ENCODE results near the gene C14orf180.

Gene C14orf180

GRCh38 chr14:104547310-104547997 lies 32.1 kb upstream of the C14orf180 start:
- H3K9me3 ChIP-seq (ENCODE audit: insufficient read depth, low read length) = no peaks in the 10 kb centered on the region
- peaks cover 15% of the 10 kb centered on the region for H3K4me1 ChIP-seq (ENCODE audit: insufficient read depth, insufficient read length)
- no peaks in the 10 kb centered on the region for H3K36me3 ChIP-seq (ENCODE audit: insufficient read depth, insufficient read length, low read length)
- H3K4me3 ChIP-seq (ENCODE audit: insufficient read length, low read depth) = no peak overlapping the region
- no peaks in the 10 kb centered on the region for H3K27me3 ChIP-seq (ENCODE audit: insufficient read depth, insufficient read length)
- DNase-seq (ENCODE audit: low read depth, low spot score) = no peak
- no peak overlapping the region for H3K9ac ChIP-seq (ENCODE audit: insufficient read length, low read depth)
- TF ChIP-seq SUZ12 (IDR thresholded peaks at IDR 0.05; ENCODE audit: extremely low read depth, insufficient read depth, insufficient read length) (no peak), ZNF274 (IDR thresholded peaks at IDR 0.05; ENCODE audit: low read depth, low read length) (no peak), YY1 (IDR thresholded peaks at IDR 0.05; ENCODE audit: insufficient read depth, insufficient read length) (no peak)

GRCh38 chr14:104547998-104548700 lies 31.4 kb upstream of the C14orf180 start:
- Histone ChIP-seq H3K9me3 (ENCODE audit: insufficient read depth, low read length) (no peaks in the 10 kb centered on the region), H3K4me3 (ENCODE audit: insufficient read length, low read depth) (no peak overlapping the region), H3K36me3 (ENCODE audit: insufficient read depth, insufficient read length, low read length) (no peaks in the 10 kb centered on the region), H3K9ac (ENCODE audit: insufficient read length, low read depth) (no peak overlapping the region), H3K27me3 (ENCODE audit: insufficient read depth, insufficient read length) (no peaks in the 10 kb centered on the region), H3K4me1 (ENCODE audit: insufficient read depth, insufficient read length) (peaks cover 15% of the 10 kb centered on the region)
- TF ChIP-seq ZNF274 (IDR thresholded peaks at IDR 0.05; ENCODE audit: low read depth, low read length) = no peak
- TF ChIP-seq SUZ12 (IDR thresholded peaks at IDR 0.05; ENCODE audit: extremely low read depth, insufficient read depth, insufficient read length) = no peak
- TF ChIP-seq YY1 (IDR thresholded peaks at IDR 0.05; ENCODE audit: insufficient read depth, insufficient read length) = no peak
- no peak for DNase-seq (ENCODE audit: low read depth, low spot score)

- no peak for DNase-seq (ENCODE audit: low read depth, low spot score)
- Histone ChIP-seq H3K27me3 (ENCODE audit: insufficient read depth, insufficient read length) (no peaks in the 10 kb centered on the region), H3K9me3 (ENCODE audit: insufficient read depth, low read length) (no peaks in the 10 kb centered on the region), H3K4me1 (ENCODE audit: insufficient read depth, insufficient read length) (peaks cover 17% of the 10 kb centered on the region), H3K9ac (ENCODE audit: insufficient read length, low read depth) (no peak overlapping the region), H3K36me3 (ENCODE audit: insufficient read depth, insufficient read length, low read length) (no peaks in the 10 kb centered on the region), H3K4me3 (ENCODE audit: insufficient read length, low read depth) (no peak overlapping the region)
- TF ChIP-seq YY1 (IDR thresholded peaks at IDR 0.05; ENCODE audit: insufficient read depth, insufficient read length) (no peak), ZNF274 (IDR thresholded peaks at IDR 0.05; ENCODE audit: low read depth, low read length) (no peak), SUZ12 (IDR thresholded peaks at IDR 0.05; ENCODE audit: extremely low read depth, insufficient read depth, insufficient read length) (no peak)
Measured at GRCh38 chr14:104548802-104549535, 30.6 kb upstream of the C14orf180 start.

- no peak for TF ChIP-seq SUZ12 (IDR thresholded peaks at IDR 0.05; ENCODE audit: extremely low read depth, insufficient read depth, insufficient read length)
- DNase-seq (ENCODE audit: low read depth, low spot score) = no peak
- Histone ChIP-seq H3K4me3 (ENCODE audit: insufficient read length, low read depth) (no peak overlapping the region), H3K9me3 (ENCODE audit: insufficient read depth, low read length) (no peaks in the 10 kb centered on the region), H3K36me3 (ENCODE audit: insufficient read depth, insufficient read length, low read length) (no peaks in the 10 kb centered on the region), H3K4me1 (ENCODE audit: insufficient read depth, insufficient read length) (peaks cover 22% of the 10 kb centered on the region), H3K27me3 (ENCODE audit: insufficient read depth, insufficient read length) (no peaks in the 10 kb centered on the region), H3K9ac (ENCODE audit: insufficient read length, low read depth) (no peak overlapping the region)
Measured at GRCh38 chr14:104549536-104550339, 29.8 kb upstream of the C14orf180 start.

- DNase-seq (ENCODE audit: low read depth, low spot score) = no peak
- TF ChIP-seq SUZ12 (IDR thresholded peaks at IDR 0.05; ENCODE audit: extremely low read depth, insufficient read depth, insufficient read length) (no peak), YY1 (IDR thresholded peaks at IDR 0.05; ENCODE audit: insufficient read depth, insufficient read length) (no peak), ZNF274 (IDR thresholded peaks at IDR 0.05; ENCODE audit: low read depth, low read length) (no peak)
- Histone ChIP-seq H3K4me1 (ENCODE audit: insufficient read depth, insufficient read length) (peaks cover 20% of the 10 kb centered on the region), H3K4me3 (ENCODE audit: insufficient read length, low read depth) (no peak overlapping the region), H3K9me3 (ENCODE audit: insufficient read depth, low read length) (no peaks in the 10 kb centered on the region), H3K36me3 (ENCODE audit: insufficient read depth, insufficient read length, low read length) (no peaks in the 10 kb centered on the region), H3K9ac (ENCODE audit: insufficient read length, low read depth) (no peak overlapping the region), H3K27me3 (ENCODE audit: insufficient read depth, insufficient read length) (no peaks in the 10 kb centered on the region)
Measured at GRCh38 chr14:104550340-104550860, 29.2 kb upstream of the C14orf180 start.

GRCh38 chr14:104550861-104551728 lies 28.5 kb upstream of the C14orf180 start:
- no peak for DNase-seq (ENCODE audit: low read depth, low spot score)
- TF ChIP-seq SUZ12 (IDR thresholded peaks at IDR 0.05; ENCODE audit: extremely low read depth, insufficient read depth, insufficient read length) (no peak), YY1 (IDR thresholded peaks at IDR 0.05; ENCODE audit: insufficient read depth, insufficient read length) (no peak), ZNF274 (IDR thresholded peaks at IDR 0.05; ENCODE audit: low read depth, low read length) (no peak)
- no peaks in the 10 kb centered on the region for H3K27me3 ChIP-seq (ENCODE audit: insufficient read depth, insufficient read length)
- no peak overlapping the region for H3K9ac ChIP-seq (ENCODE audit: insufficient read length, low read depth)
- H3K36me3 ChIP-seq (ENCODE audit: insufficient read depth, insufficient read length, low read length) = no peaks in the 10 kb centered on the region
- no peak overlapping the region for H3K4me3 ChIP-seq (ENCODE audit: insufficient read length, low read depth)
- no peaks in the 10 kb centered on the region for H3K9me3 ChIP-seq (ENCODE audit: insufficient read depth, low read length)
- peaks cover 18% of the 10 kb centered on the region for H3K4me1 ChIP-seq (ENCODE audit: insufficient read depth, insufficient read length)
